ENCODE data around the gene RIMOC1.

GRCh38 chr5:41896230-41896629, 7.9 kb upstream of the RIMOC1 start:
- TF ChIP-seq, protein P1, sequence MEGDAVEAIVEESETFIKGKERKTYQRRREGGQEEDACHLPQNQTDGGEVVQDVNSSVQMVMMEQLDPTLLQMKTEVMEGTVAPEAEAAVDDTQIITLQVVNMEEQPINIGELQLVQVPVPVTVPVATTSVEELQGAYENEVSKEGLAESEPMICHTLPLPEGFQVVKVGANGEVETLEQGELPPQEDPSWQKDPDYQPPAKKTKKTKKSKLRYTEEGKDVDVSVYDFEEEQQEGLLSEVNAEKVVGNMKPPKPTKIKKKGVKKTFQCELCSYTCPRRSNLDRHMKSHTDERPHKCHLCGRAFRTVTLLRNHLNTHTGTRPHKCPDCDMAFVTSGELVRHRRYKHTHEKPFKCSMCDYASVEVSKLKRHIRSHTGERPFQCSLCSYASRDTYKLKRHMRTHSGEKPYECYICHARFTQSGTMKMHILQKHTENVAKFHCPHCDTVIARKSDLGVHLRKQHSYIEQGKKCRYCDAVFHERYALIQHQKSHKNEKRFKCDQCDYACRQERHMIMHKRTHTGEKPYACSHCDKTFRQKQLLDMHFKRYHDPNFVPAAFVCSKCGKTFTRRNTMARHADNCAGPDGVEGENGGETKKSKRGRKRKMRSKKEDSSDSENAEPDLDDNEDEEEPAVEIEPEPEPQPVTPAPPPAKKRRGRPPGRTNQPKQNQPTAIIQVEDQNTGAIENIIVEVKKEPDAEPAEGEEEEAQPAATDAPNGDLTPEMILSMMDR (IDR thresholded peaks at IDR 0.05): no peak
- TF ChIP-seq POLR2A (IDR thresholded peaks at IDR 0.05) (no peak), POLR2AphosphoS5 (IDR thresholded peaks at IDR 0.05) (no peak)

Data from sigmoid colon (tissue), 4 donors.